CD4-positive, alpha-beta T cell treated with Interferon gamma for 1 hour (primary cell): ENCODE data around the gene RBPJL.
A peak's percentile ranks its signal among the peaks of the same experiment; 100 is the strongest.

ENCODE experiments used
- DNase-seq: peaks from one replicate; pipeline ENCODE4 v3.0.0-alpha.2; 2020

The RBPJL gene

GRCh38 chr20:45293041-45294002 is 13.3 kb upstream of the RBPJL start:
- DNase-seq: peak; percentile 66

DNA sequence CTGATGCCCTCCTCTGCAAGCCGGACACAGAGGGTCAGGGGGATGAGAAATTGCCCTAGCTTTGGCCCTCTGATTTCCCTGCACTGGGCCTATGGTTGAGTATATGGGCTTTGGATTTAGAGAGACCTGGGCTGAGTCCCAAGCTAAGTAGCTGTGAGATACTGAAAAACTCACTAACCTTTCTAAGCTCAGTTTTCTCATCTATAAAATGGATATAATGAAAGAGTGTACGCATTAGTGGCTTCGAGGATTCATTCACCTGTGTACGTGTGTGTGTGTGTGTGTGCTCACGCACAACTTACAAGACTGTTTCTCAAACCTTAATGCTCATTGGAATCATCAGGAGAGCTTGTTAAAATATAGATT is 12.7 kb upstream of the RBPJL start:
- no peak for DNase-seq

DNA sequence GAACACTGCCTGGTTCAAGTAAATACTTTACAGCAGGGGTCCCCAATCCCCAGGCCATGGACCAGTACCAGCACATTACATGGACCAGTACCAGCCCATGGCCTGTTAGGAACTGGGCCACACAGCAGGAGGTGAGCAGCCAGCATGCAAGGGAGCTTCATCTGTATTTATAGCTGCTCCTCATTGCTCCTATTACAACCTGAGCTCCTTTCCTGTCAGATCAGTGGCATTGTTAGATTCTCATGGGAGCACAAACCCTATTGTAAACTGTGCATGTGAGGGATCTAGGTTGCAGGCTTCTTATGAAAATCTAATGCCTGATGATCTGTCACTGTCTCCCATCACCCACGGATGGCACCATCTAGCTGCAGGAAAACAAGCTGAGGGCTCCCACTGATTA is 12.0 kb upstream of the RBPJL start:
- DNase-seq: no peak

- DNase-seq: no peak
These were observed 8.7 kb upstream of the RBPJL start for GRCh38 chr20:45297786-45298497.

- DNase-seq: no peak
These were observed 6.9 kb upstream of the RBPJL start for GRCh38 chr20:45299786-45300185.

GRCh38 chr20:45300961-45301360 is 5.7 kb upstream of the RBPJL start:
- DNase-seq: no peak

DNA sequence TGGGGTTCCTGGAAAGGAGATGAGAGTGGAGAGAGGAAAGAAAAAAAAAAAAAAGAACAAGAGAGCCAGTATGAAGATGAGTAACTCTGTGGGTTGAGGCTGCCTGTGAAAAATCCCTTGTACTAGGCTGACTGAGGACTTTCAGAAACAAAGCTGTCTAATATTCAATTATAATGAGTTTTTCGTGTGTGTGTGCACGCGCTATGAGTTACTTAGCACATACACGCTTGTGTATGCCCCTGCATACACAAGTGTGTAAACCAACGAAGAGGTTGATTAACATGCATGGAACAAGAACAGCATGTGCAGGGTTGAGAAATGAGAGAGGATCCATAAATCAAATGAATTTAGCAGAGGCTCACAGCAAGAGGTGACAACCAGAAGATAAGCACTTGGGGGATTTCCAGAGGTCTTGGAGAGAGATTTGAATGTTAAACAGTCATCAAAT is 4.8 kb upstream of the RBPJL start:
- DNase-seq: no peak

DNA sequence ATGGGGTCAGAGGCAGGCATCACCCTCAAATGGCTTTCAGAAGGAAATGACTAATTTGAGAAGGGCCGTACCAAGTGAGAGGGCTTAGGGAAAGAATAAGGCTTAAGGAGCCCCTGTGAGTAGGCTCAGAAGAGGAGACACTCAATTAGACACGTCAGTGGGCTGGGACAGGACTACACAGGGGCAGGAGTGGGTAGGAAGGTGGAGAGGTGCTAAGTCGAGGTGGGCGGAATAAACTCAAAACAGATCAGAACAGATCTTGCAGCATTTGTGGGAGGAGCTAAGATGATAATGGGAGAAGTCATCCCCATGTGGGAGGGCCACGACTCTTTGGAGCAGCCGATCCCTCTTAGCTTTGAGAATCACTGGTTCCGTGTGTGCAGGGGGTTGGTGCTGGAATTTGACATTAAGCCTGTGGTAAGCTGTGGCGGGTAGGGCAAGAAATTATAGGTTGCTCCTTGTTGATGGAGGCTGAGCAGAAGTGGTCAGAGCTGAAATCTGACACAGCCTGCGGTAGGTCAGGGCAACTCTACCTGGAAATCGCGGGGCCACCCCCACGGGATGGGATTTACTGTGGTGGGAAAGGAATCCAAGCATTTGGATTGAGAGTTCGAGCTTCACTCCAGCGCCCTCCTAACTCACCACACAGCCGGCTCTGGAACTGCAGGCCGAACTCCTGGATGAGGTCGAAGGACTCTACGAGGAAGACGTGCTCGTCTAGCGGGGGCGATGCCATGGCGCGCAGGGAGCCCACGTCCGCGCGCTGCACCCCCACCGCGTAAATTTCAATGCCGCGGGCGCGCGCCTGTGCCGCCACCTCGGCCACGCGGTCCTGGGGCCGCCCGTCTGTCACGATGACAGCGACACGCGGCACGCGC is 2.8 kb upstream of the RBPJL start:
- DNase-seq: no peak

DNA sequence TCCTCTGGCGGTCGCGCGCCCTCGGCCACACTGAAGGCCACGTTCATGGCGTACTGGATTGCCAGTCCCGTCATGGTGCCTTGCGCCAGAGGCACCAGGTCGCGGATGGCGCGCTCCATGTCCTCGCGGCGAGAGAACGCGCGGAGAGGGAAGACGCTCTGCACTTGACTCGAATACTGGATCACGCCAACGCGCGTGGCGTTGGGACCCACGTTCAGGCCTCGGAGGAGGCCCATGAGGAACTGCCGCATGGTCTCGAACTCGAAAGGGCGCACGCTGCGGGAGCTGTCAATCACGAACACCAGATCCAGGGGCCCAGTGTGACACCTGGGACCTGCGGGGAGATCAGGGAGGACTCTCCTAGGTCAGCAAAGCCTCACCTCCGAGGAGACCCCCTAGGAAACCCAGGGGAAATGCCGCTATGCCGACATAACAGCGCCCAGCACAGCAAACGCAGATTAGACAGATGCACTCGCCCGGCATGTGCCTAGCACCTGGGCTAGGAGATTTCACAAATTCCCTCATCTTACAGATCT is 2.1 kb upstream of the RBPJL start:
- DNase-seq: no peak

GRCh38 chr20:45305262-45305661 is 1.4 kb upstream of the RBPJL start:
- DNase-seq: no peak

GRCh38 chr20:45307076-45307640 is 518 bp downstream of the RBPJL start:
- DNase-seq: no peak

DNA sequence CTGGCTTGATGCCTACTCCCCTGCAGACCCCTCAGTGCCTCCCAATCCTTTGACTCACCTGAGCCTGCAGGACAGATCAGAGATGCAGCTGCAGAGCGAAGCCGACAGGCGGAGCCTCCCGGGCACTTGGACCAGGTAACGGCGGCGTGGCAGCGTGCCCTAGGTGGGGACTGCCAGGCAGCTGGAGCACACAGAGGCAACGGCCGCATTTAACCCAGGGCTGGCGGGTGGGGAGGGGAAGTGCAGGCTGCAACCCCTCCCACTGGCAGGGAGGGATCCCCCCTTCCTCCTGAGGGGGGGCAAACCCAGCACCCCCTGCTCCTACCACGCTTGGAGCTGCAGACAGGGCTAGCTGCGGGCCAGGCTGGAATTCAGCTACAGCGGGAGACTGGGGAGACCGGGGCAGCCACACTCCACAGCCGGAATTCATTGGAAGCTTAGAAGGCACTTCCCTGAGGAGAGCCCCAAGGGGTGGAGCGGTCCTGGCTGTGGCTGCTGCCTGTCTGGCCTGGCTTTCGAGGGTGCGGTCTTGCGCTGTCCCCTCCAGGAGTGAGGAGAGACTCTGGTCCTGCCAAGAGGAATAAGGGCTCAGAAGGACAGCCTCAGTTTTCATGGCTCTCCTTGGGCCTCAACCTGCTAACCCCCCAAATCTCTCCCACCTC is 1.6 kb downstream of the RBPJL start, which contains the start of gene MATN4:
MATN4 (minus strand) TSS at position 183 of the 662 bp plus-strand sequence. CDS start 2,717 bp downstream, outside the sequence.
- DNase-seq: no peak

DNA sequence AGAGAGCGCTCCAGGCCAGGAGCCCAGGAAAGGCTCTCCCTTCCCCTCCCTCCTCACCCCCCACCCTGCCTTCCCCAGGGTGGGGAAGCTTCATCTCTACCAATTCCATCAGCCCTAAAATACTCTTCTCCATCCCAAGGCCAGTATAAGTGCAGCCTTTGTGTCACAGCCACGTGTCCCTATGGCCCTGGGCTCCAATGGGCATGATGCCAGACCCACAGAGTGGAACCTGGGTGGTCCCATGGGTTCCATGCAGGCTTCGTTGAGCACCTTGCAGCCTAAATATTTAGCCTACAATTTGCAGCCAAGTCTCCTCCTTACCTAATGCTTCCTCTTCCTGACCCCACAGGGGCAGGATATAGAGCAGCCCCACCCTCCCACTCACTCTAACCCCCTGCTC is 2.4 kb downstream of the RBPJL start:
- DNase-seq: no peak

DNA sequence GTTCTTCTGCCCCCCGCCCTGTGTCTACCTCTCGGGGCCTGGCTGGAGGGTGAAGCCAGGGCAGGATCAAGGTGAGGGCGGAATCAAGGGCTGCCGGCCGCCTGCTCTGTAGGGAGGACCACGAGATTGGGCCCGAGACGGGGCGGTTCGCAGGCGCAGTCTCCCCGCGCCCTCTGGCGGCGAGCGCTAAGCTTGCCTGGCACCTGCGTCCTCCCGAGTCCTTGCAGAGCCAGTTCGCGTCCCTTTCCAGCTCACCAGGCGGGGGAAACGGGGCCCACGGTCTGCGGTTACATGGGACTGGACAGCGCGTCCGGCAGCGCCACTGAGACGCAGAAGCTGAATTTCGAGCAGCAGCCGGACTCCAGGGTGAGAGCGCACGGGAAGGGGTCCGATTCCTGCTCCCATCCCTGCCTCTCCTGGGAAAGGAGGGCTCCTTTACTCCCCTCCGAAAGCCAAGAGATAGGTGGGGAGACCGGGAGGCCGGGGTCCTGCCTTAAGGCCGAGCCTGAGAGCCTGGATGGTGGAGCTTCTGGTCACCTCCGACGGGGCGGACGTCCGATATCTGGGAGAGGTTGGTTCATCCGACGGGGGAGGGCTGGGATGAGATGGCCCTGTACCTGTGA is 5.1 kb downstream of the RBPJL start:
- peak; percentile 51 for DNase-seq

DNA sequence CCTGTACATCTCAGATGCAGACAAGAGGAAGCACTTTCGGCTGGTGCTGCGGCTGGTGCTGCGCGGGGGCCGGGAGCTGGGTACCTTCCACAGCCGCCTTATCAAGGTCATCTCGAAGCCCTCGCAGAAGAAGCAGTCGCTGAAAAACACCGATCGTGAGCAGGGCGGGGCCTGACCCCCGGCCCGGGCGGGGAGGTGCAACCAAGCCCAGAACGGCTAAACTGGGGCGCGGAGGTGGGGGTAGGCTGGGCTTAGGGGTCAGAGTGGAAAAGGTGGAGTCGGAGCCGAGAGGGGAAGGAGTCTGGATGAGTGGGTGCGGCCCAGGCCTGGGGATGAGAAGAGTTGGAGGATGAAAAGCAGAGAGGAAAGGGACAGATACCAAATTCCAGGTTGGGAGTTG is 5.6 kb downstream of the RBPJL start:
- no peak for DNase-seq

GRCh38 chr20:45313065-45313695 is 6.5 kb downstream of the RBPJL start:
- DNase-seq: no peak

DNA sequence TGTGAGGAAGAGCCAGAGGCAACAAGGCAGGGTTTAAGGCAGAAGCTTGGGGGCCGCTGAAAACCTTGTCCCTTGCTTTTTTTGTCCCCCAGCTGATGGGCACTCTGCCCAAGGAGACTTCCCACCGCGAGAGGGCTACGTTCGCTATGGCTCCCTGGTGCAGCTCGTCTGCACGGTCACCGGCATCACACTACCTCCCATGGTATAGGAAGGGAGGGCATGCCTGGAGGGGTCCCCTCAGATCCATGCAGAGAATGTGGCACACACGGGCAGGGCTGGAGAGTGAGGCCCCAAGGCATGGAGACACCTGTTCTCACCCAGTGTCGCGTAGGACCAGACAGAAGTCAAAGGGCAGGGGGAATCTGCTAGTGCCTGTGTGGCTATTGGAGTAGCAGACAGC is 7.3 kb downstream of the RBPJL start:
- DNase-seq: no peak

DNA sequence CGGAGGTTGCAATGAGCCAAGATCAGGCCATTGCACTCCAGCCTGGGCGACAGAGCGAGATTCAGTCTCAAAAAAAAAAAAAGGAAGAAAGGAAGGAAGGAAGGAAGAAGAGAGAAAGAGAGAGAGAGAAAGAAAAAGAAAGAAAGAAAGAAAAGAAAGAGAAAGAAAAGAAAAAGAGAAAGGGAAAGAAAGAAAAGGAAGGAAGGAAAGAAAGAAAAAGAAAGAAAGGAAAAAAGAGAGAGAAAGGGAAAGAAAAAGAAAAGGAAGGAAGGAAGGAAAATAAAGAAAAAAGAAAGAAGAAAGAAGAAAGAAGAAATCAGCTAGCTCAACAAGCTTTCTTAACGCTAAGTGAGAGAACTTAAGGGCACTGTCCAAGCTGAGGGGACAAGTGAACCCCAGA is 9.0 kb downstream of the RBPJL start:
- DNase-seq: no peak

GRCh38 chr20:45316150-45317080 is 9.8 kb downstream of the RBPJL start:
- no peak for DNase-seq

- DNase-seq: no peak
These were observed 11.2 kb downstream of the RBPJL start for GRCh38 chr20:45317826-45318225.
